ENCODE data around the gene PCSK5.

Gene PCSK5

DNA sequence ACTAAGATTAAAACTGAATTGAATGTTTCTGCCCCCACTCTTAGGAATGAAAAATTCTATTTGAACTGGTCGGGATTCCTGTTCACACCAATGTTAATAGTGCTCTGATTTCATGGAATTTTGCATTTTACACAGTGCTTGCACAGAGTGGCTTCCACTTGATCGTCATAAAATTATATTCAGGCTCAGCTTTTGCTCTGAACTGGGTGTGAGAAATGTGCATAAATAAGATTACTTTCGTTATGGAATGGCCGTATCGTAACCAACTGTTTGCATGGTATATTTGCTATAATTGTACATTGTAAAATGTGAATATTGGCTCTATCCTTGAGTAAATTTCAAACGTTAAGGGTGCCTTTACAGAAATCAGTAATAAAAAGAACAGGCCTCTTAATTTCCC lies 262.9 kb downstream of the PCSK5 start:
- no peaks in the 10 kb centered on the region for H3K9me3 ChIP-seq (ENCODE audit: low read length)
- H3K27me3 ChIP-seq (ENCODE audit: control insufficient read depth in 1 of 2, insufficient read depth in 2 of 2, low read length in 2 of 2), result no peaks in the 10 kb centered on the region
- no peak overlapping the region for H3K27ac ChIP-seq (ENCODE audit: low read depth, low read length)
- H3K9ac ChIP-seq (ENCODE audit: low read length), result no peak overlapping the region
- H3K4me3 ChIP-seq (ENCODE audit: low read depth in 1 of 2, low read length in 2 of 2), result no peak overlapping the region
- H3K36me3 ChIP-seq (ENCODE audit: insufficient read depth, low read length), result no peaks in the 10 kb centered on the region
- H3K4me1 ChIP-seq (ENCODE audit: insufficient read depth, low read length), result no peaks in the 10 kb centered on the region

GRCh38 chr9:76153902-76154629 lies 263.6 kb downstream of the PCSK5 start:
- Histone ChIP-seq H3K4me3 (ENCODE audit: low read depth in 1 of 2, low read length in 2 of 2) (no peak overlapping the region), H3K4me1 (ENCODE audit: insufficient read depth, low read length) (no peaks in the 10 kb centered on the region), H3K27ac (ENCODE audit: low read depth, low read length) (no peak overlapping the region), H3K27me3 (ENCODE audit: control insufficient read depth in 1 of 2, insufficient read depth in 2 of 2, low read length in 2 of 2) (no peaks in the 10 kb centered on the region), H3K36me3 (ENCODE audit: insufficient read depth, low read length) (peaks cover 3% of the 10 kb centered on the region), H3K9ac (ENCODE audit: low read length) (no peak overlapping the region), H3K9me3 (ENCODE audit: low read length) (no peaks in the 10 kb centered on the region)

DNA sequence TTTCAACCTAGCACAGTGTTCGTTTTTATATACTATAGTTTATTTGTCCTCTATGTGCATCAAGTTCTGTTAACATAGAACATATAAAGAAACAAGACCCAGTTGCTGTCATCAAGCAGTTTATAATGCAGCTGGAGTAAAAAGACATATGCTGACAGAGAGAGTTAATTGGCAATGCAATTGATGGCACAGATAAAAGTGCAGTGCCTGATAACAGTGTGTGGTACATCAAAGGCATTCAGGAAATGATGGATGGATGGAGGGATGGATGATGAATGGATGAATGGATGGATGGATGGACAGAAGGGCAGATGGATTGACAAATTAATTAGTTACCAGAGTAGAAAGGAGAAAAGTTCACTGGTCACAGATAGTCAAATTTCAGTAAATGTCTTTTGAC lies 264.9 kb downstream of the PCSK5 start:
- no peaks in the 10 kb centered on the region for H3K27me3 ChIP-seq (ENCODE audit: control insufficient read depth in 1 of 2, insufficient read depth in 2 of 2, low read length in 2 of 2)
- H3K4me3 ChIP-seq (ENCODE audit: low read depth in 1 of 2, low read length in 2 of 2), result no peak overlapping the region
- no peak overlapping the region for H3K27ac ChIP-seq (ENCODE audit: low read depth, low read length)
- H3K9ac ChIP-seq (ENCODE audit: low read length), result no peak overlapping the region
- peaks cover 7% of the 10 kb centered on the region for H3K36me3 ChIP-seq (ENCODE audit: insufficient read depth, low read length)
- no peaks in the 10 kb centered on the region for H3K4me1 ChIP-seq (ENCODE audit: insufficient read depth, low read length)
- H3K9me3 ChIP-seq (ENCODE audit: low read length), result no peaks in the 10 kb centered on the region

DNA sequence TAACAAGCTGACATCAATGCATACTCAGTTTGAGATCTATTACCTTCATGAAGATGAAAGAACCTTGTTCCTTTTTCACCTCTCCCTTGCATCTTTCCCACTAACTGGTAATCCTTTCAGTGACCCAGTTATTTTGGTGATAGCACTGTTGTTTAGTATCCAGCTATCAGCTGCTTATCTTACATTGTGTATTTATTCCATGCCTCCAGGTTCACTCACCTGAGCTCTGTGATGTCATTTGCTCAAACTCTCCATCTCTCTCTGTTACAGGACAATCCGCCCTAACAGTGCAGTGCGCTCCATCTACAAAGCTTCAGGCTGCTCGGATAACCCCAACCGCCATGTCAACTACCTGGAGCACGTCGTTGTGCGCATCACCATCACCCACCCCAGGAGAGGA lies 268.2 kb downstream of the PCSK5 start:
- Histone ChIP-seq H3K27me3 (ENCODE audit: control insufficient read depth in 1 of 2, insufficient read depth in 2 of 2, low read length in 2 of 2) (no peaks in the 10 kb centered on the region), H3K36me3 (ENCODE audit: insufficient read depth, low read length) (peaks cover 7% of the 10 kb centered on the region), H3K9ac (ENCODE audit: low read length) (no peak overlapping the region), H3K27ac (ENCODE audit: low read depth, low read length) (no peak overlapping the region), H3K4me3 (ENCODE audit: low read depth in 1 of 2, low read length in 2 of 2) (no peak overlapping the region), H3K4me1 (ENCODE audit: insufficient read depth, low read length) (peaks cover 23% of the 10 kb centered on the region), H3K9me3 (ENCODE audit: low read length) (no peaks in the 10 kb centered on the region)

- no peak overlapping the region for H3K4me3 ChIP-seq (ENCODE audit: low read depth in 1 of 2, low read length in 2 of 2)
- H3K27ac ChIP-seq (ENCODE audit: low read depth, low read length), result no peak overlapping the region
- peaks cover 23% of the 10 kb centered on the region for H3K4me1 ChIP-seq (ENCODE audit: insufficient read depth, low read length)
- H3K27me3 ChIP-seq (ENCODE audit: control insufficient read depth in 1 of 2, insufficient read depth in 2 of 2, low read length in 2 of 2), result no peaks in the 10 kb centered on the region
- H3K9ac ChIP-seq (ENCODE audit: low read length), result no peak overlapping the region
- H3K36me3 ChIP-seq (ENCODE audit: insufficient read depth, low read length), result peaks cover 7% of the 10 kb centered on the region
- H3K9me3 ChIP-seq (ENCODE audit: low read length), result no peaks in the 10 kb centered on the region
Observed at GRCh38 chr9:76159293-76159926, 268.9 kb downstream of the PCSK5 start.

DNA sequence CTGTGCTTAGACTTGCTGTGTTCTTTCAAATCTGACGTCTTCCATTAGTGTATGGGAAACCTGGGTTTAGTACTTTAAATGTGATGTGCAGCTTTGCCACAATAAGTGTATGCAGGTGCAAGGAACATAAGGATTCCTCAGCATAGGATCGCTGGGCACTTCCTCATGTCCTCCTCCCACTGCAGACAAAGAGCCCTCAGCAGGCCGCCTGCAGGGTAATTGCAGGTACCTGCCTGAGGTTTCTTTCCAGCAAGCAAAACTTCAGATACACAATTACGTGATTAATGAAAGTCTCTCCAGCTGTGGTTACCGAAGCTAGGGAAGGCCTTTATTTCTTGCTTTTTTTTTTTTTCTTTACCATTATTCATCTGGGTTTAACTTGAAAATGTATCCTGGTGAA lies 270.6 kb downstream of the PCSK5 start:
- H3K9ac ChIP-seq (ENCODE audit: low read length), result no peak overlapping the region
- H3K27ac ChIP-seq (ENCODE audit: low read depth, low read length), result no peak overlapping the region
- peak overlapping the region in 1 of 2 donors; percentile 32 for H3K4me3 ChIP-seq (ENCODE audit: low read depth in 1 of 2, low read length in 2 of 2)
- peaks cover 23% of the 10 kb centered on the region for H3K4me1 ChIP-seq (ENCODE audit: insufficient read depth, low read length)
- H3K27me3 ChIP-seq (ENCODE audit: control insufficient read depth in 1 of 2, insufficient read depth in 2 of 2, low read length in 2 of 2), result no peaks in the 10 kb centered on the region
- no peaks in the 10 kb centered on the region for H3K9me3 ChIP-seq (ENCODE audit: low read length)
- peaks cover 7% of the 10 kb centered on the region for H3K36me3 ChIP-seq (ENCODE audit: insufficient read depth, low read length)

DNA sequence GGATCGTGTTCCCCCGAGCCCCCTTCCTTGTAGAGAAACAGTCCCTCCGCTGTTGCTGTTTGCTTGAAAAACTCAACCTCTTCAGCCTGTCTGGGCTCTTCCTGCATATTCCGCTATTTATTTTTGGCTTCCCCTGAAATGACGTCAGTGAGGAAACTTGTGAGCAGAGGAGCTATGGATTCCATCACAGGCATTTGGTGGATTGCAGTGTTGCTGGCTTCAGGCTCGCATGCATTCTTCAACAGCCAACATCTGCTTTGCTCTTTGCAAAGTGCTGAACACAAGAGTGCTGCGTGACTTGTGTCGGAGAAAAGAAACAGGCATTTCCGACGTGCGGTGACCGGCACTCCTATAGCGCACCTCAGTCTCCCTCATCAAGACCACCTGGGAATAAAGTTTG lies 271.1 kb downstream of the PCSK5 start:
- Histone ChIP-seq H3K4me1 (ENCODE audit: insufficient read depth, low read length) (peaks cover 23% of the 10 kb centered on the region), H3K27me3 (ENCODE audit: control insufficient read depth in 1 of 2, insufficient read depth in 2 of 2, low read length in 2 of 2) (no peaks in the 10 kb centered on the region), H3K27ac (ENCODE audit: low read depth, low read length) (no peak overlapping the region), H3K36me3 (ENCODE audit: insufficient read depth, low read length) (peaks cover 7% of the 10 kb centered on the region), H3K9ac (ENCODE audit: low read length) (no peak overlapping the region), H3K4me3 (ENCODE audit: low read depth in 1 of 2, low read length in 2 of 2) (peak overlapping the region in 1 of 2 donors; percentile 32), H3K9me3 (ENCODE audit: low read length) (no peaks in the 10 kb centered on the region)

DNA sequence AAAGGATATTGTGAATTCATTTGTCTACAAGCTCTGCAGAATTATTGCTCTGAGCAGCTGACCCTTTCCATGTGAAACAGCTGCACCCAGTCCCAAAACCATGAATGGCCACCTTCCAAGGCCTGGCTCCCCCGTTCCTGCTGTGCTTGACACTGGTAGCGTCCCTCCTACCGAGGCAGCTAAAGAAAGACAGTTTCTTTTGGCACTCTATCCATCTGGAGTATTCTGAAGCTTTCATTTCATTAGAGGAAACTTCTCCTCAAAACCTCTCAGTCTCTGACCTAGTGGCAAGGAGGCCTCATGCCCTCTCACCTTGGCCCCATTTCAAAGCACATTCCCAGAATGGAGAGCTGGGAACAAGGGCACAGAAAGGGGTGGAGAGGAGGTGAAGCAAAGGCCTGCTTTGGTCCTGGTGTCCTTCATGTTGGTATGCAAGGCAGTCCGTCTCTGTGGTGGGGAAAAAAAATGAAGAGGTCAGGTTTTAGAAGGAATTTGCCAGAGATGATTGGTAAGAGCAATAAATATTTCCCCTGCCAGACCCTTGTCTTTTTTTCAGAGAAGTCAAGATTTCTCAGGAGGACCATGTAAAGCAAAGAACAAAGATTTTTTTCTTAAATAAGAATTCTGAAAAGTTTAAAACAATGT lies 271.7 kb downstream of the PCSK5 start:
- Histone ChIP-seq H3K9me3 (ENCODE audit: low read length) (no peaks in the 10 kb centered on the region), H3K27me3 (ENCODE audit: control insufficient read depth in 1 of 2, insufficient read depth in 2 of 2, low read length in 2 of 2) (no peaks in the 10 kb centered on the region), H3K27ac (ENCODE audit: low read depth, low read length) (no peak overlapping the region), H3K4me3 (ENCODE audit: low read depth in 1 of 2, low read length in 2 of 2) (peak overlapping the region in 1 of 2 donors; percentile 32), H3K4me1 (ENCODE audit: insufficient read depth, low read length) (peaks cover 23% of the 10 kb centered on the region), H3K9ac (ENCODE audit: low read length) (no peak overlapping the region), H3K36me3 (ENCODE audit: insufficient read depth, low read length) (peaks cover 7% of the 10 kb centered on the region)

DNA sequence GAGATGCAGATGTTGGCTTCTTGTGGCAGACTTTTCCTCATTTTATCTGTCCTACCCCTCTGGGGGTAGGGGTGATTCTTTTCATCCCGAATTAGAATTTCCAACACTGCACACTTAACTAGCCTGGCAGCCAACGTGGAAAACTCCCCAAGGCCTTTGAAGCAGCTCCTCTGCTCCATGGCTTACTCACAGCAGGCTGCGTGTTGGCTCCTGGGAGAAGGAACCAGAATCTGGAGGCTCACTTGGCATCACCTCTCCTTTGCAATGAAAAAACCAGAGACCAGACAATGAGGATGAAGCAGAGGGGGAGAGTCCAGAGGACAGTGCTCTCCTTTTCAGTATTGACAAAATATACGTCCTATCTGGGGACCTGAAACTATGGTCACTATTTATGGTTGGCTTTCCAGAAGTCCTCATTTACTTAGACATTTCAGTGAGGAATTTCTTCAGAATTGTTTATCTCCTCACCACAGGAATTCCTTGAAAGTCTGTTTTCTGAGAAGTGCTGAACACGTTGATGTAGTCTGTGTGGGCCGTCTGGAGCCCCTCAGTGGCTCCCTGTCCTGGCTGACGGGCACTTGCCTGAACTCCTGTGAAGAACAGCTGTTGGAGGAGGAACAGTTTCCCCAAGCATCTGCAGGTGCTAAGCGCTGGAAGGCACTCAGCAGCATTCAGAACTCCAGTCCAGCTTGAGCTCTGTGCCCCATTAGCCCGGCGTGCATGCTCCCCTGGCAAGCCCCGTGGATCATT lies 272.5 kb downstream of the PCSK5 start:
- Histone ChIP-seq H3K9ac (ENCODE audit: low read length) (no peak overlapping the region), H3K27ac (ENCODE audit: low read depth, low read length) (no peak overlapping the region), H3K9me3 (ENCODE audit: low read length) (no peaks in the 10 kb centered on the region), H3K36me3 (ENCODE audit: insufficient read depth, low read length) (peaks cover 7% of the 10 kb centered on the region), H3K4me1 (ENCODE audit: insufficient read depth, low read length) (peaks cover 23% of the 10 kb centered on the region), H3K27me3 (ENCODE audit: control insufficient read depth in 1 of 2, insufficient read depth in 2 of 2, low read length in 2 of 2) (no peaks in the 10 kb centered on the region), H3K4me3 (ENCODE audit: low read depth in 1 of 2, low read length in 2 of 2) (no peak overlapping the region)

- Histone ChIP-seq H3K4me3 (ENCODE audit: low read depth in 1 of 2, low read length in 2 of 2) (no peak overlapping the region), H3K27ac (ENCODE audit: low read depth, low read length) (no peak overlapping the region), H3K36me3 (ENCODE audit: insufficient read depth, low read length) (peaks cover 10% of the 10 kb centered on the region), H3K27me3 (ENCODE audit: control insufficient read depth in 1 of 2, insufficient read depth in 2 of 2, low read length in 2 of 2) (no peaks in the 10 kb centered on the region), H3K9ac (ENCODE audit: low read length) (no peak overlapping the region), H3K4me1 (ENCODE audit: insufficient read depth, low read length) (peaks cover 16% of the 10 kb centered on the region), H3K9me3 (ENCODE audit: low read length) (no peaks in the 10 kb centered on the region)
Observed at GRCh38 chr9:76166526-76166925, 276.1 kb downstream of the PCSK5 start.

GRCh38 chr9:76176171-76176570 lies 285.7 kb downstream of the PCSK5 start:
- Histone ChIP-seq H3K27ac (ENCODE audit: low read depth, low read length) (no peak overlapping the region), H3K9ac (ENCODE audit: low read length) (no peak overlapping the region), H3K4me1 (ENCODE audit: insufficient read depth, low read length) (no peaks in the 10 kb centered on the region), H3K36me3 (ENCODE audit: insufficient read depth, low read length) (peaks cover 11% of the 10 kb centered on the region), H3K27me3 (ENCODE audit: control insufficient read depth in 1 of 2, insufficient read depth in 2 of 2, low read length in 2 of 2) (no peaks in the 10 kb centered on the region), H3K9me3 (ENCODE audit: low read length) (no peaks in the 10 kb centered on the region), H3K4me3 (ENCODE audit: low read depth in 1 of 2, low read length in 2 of 2) (no peak overlapping the region)
